Glomerular visceral epithelial cell (primary cell): ENCODE measurements around the gene TMEM176B.

Experiments used
- DNase-seq: peaks from one replicate; pipeline ENCODE4 v3.0.0-alpha.2; 2016; ENCODE audit errors: extremely low spot score

Gene TMEM176B

DNA sequence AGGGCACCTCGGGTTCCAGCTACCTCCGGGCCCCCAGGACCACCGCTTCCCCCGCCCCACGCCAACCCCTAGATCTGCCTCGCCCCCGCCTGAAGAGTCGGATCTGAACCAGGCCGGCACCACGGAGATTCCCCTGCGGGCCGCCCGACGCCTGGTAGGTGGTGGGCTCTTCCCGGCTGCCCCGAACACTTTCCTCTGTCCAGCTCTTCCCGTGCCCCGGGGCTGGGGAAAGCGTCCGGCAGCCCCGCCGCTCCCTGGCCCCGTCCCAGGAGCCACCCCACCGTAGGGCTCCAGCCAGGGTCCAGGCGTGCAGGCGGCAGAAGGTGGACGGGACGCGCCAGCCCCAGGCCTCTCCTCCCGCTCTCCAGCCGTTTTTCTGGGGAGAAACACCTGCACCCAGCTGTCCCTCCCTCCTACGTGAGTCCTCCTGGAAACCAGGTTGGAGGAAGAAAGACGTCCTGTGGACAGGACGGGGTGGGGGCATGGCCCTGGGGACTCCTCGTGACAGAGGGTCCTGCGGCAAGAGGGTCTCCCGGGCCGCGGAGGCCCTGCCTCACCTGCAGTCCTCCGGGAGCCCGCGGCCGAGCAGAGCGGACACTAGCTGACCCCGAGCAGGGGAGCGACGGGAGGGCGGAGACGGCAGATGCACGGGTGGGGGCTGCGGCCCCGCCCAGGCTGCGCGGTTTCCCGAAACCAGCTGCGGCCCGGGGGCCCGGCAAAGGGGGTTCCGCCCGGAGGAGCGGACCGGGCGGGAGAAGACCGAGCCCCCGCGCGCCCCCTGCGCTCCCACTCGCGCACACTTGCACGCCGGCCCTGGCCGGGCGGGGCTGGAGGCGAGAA, at the start of gene TMEM176B:
Gene TMEM176B, minus strand, starts transcription at position 624 of the 840 bp plus-strand sequence. CDS start 3,795 bp downstream, outside the sequence.
- no peak for DNase-seq

- no peak for DNase-seq
Measured at GRCh38 chr7:150849204-150849775, 49.1 kb upstream of the TMEM176B start.

- DNase-seq: no peak
Measured at GRCh38 chr7:150848561-150849115, 48.5 kb upstream of the TMEM176B start.

DNA sequence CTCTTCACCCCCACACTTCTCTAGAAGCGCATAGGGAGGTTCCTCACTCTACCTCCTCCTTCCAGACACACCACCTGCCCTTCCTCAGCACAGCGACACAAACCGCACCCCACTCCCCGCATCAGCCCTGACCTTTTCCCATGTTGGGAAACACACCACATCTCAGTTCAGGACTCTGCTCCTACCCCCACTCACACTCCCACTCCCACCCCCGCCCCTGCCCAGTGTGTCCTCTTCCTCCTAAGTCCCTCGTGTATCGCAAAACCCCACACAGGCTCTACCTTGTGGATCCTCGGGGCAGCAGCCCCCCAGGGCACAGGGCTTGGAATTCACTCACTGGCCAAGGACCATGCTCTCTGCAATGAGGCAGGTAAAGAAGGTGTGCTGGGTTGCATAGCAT, 47.9 kb upstream of the TMEM176B start:
- no peak for DNase-seq

GRCh38 chr7:150847536-150847935, 47.4 kb upstream of the TMEM176B start:
- DNase-seq: no peak

DNA sequence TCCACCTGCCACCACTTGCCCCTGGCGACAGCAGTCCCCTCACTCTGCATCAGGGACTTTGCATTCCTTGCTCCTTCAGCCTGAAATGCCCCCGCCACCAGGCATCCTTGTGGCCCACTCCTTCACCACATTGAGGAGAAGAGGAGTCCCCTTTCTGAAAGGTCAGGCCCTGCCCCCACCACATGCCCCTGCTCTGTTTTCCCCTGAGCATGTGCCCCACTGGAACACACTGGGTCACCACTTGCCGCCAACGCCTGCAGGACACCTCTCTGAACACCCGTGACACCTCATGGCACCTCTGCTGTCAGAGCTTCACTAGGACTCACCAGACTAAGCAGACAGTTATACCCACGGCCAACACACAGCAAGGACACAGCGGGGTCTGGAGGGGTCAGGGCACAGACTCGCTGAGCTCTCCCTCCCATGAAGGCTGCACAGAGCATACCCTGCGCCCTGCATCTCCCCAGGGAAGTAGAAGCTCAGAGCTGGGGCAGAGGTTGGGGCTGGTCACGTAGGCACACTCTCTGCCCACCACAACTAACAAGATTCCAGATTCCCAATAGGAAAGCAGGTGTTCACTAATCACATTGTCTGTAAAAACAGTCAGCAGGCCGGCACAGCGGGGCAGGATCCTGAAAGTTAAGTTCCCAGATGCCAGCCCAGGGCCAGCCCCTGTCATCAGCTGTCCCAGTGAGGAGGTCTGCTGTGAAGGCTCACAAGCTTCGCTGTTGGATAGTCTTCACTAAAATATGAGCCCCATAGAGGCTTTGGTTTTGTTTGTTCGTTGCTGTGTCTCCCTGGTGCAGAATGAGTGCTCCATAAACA, 46.3 kb upstream of the TMEM176B start:
- no peak for DNase-seq

DNA sequence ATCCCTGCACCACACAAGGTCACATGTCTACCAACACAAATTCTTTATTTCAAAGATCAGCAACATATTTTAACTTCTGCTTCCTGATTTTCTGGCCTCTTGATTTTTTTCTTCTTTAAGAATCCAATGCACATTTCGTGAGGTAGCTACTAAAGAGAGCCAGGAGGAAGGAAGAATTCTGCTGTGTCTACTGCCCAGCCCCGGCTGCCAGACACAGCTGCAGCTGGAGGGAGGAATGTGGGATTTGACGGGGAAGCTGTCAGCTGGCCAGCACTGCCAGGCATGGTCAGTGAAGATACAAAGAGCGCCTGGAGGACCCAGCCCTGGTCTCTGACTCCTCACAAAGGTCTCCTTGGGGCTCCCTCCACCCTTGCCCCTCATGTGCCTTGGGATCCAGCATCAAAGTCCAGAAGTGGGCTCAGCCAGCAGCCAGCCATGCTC, 45.3 kb upstream of the TMEM176B start:
- DNase-seq: no peak

GRCh38 chr7:150842716-150843115, 42.6 kb upstream of the TMEM176B start:
- no peak for DNase-seq

DNA sequence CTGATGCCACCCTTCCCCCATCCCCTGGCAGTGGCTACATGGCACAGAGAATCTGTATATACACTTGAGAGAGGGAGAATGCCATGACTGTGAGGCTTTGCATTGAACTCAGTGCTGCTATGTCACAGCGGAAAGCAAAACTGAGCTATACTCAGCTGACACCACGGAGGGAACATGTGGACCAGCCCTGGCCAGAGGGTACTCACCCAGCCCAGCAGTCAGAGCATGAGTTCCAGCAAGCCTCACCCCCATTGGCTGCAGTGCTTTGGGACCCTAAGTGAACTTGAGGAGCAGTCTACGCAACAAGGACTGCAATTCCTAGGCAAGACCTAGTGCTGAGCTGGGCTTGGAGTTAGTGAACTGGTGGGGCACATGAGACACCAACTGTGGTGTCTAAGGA, 41.9 kb upstream of the TMEM176B start:
- DNase-seq: no peak

- no peak for DNase-seq
Measured at GRCh38 chr7:150838965-150839650, 38.9 kb upstream of the TMEM176B start.

DNA sequence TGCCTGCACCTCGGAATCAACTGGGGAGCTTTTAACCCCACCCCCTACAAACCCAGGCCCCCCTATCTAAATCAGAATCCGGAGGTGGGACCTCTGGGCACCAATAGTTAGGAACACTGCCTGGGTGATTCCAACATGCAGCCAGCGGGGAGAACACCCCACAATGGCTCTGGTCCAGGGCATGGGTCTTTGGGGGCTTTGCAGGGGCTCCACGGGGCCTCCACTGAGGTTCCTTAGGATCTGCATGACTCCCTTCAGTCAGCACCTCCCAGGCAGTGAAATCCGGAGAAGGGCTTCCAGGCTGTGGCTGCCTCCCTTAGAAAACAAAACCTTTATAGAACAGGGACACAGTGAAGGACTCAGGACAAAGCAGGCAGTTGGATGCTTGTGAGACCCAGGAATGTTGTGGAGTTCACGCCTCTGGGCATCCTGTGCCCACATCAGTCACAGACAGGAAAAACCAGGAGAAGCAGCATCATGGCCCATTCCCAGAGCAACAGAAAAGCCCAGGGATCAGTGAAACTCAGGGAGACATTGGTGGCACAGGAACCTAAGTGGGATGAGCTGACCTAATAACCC, 35.6 kb upstream of the TMEM176B start:
- DNase-seq: no peak

DNA sequence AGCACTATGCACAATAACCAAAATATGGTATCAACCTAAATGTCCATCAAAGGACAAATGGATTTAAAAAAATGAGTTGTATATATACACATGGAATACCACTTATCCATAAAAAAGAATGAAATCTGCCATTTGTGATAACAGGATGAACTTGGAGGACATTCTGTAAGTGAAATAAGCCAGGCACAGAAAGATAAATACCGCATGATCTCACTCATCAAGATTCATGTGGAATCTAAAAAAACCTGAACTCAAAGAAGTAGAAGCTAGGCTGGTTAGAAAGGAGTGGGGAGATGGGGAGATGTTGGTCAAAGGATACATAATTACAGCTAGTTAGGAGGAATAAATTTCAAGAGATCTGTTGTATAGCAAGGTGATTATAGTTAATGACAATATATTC, 34.9 kb upstream of the TMEM176B start:
- no peak for DNase-seq

DNA sequence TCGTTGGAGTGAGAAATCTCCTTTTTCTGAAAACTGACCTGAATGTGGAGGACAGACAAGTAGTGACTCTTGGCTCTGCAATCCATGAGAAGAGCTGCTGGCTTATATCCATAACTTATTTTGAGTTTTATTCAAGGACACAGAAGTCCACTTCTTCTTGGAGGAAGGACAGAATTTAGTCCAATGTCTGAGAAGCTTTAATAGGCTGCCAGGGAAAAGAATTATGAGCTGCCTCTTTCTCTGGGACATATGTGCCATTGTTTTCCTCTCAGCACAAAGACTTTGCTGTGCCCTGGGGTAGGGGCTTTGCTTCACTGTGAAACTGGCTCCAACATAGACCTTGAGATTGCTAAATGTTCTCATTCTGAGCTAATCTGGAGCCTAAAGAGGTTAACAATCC, 31.7 kb upstream of the TMEM176B start:
- no peak for DNase-seq

GRCh38 chr7:150830937-150831336, 30.8 kb upstream of the TMEM176B start:
- no peak for DNase-seq

DNA sequence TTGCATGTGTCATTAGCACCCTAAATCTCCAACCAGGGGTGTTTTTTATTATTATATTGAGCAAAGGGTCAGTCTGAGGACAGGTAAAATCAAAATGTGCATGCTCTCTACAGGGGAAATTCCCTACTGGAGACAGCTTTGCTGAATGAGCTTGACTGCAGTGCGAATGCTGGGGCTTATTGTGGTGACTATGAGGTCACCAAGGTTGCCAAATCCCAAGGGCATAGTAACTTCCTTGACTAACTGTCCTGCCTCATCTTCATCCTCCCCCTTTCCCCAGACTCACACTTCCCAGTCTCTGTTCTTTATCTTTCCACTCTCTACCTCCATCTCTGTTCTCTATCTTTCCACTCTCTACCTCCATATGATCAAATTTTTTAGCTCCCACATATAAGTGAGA, 29.3 kb upstream of the TMEM176B start:
- no peak for DNase-seq

DNA sequence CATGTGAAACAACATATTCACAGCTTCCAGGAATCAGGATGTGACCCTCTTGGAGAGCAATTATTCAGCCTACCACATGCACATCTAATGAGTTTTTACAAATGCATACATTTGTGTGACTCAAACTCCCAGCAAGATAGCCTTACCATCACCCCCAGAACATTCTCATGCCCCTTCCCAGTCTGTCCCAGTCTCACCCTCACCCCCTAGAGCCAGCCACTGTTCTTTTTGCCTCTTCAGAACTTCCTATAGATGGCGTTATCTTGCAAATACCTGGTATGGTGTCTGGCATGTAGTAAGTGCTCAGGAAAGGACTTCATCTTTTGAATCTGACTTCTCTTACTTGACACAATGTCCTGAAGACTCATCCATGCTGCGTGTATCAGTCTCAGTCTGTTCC, 28.2 kb upstream of the TMEM176B start:
- DNase-seq: no peak

DNA sequence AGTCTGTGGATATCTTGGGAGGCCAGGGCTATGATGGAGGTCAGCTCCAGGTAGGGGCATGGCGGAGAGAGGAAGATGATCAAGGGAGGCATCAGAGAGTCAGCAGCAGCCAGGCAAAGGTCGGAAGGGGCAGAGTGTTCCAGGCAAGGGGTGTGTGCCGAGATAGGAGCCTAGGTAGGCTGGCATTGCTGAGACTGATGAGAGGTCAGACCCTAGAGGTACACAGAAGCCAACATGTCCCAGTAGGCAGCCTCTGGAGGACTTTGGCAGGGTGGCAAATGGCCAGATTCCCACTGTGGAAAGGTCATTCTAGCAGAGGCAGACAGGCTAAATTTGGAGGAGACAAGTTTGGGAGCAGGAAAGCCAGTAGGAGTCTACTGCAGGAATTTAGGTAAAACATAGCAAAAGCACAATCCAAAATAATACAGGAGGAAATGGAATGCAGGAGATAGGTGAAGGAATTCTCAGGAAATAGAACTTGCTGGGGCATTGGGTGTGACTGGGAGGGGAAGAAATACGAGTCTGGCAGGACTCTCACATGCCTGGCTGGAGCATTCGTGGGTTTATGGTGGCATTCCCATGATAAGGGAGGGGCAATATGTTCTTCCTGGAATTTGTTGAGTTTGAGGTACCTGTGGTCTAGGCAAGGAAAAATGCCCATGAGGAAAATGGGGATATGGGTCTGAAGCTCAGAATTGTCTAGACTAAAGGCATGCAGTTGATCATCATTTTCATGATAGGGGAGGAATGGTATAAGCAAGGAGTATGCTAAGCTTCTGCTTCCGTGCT, 26.1 kb upstream of the TMEM176B start:
- no peak for DNase-seq

DNA sequence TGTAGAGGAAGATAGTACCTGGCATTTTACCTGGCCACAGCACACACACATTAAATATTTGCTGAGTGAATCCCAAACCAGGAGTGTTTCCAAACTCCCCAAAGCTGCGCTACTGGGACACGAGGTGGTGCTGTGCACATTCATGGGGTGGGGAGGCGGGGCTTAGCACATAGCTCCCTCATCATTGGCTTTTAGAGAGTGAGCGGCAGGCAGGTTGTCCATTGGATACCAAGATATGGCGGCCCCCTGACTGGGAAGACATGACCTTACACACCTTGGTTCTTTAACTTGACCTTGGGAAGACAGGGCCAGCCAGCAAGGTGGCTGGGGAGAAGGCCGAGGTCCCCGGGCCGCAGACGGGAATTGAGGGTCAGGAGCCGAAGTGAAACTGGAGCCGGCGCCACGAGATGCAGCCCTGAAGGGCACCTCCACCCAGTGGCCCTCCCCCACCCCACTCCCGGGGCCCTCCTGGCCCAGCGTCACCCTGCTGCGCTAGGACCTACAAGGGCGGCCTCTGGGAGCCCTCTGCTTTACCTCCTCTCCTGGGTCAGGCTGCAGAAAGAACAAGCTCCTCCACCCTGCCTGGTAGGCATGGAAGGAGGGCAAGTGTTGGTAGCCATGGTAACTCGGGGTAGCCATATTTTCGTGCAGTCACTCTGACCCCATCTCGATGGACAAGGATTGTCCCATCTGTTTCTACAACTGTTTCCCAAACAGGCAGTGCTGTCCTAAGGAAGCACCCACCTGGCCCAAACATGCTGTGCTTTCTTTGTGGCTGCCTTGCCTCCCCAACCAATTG, 24.4 kb upstream of the TMEM176B start:
- no peak for DNase-seq

- DNase-seq: no peak
Measured at GRCh38 chr7:150823484-150824126, 23.4 kb upstream of the TMEM176B start.
